ENCODE data around the gene EXOC4.

Gene EXOC4

GRCh38 chr7:133502498-133502897 is 249.6 kb downstream of the EXOC4 start (continued):
- TF ChIP-seq ZNF24 (tag by site-specific recombination; IDR thresholded peaks at IDR 0.05) (0 out of 2 replicates have a peak, but pooled peaks have one; percentile 50), ZNF366 (tag by site-specific recombination; conservative IDR thresholded peaks at IDR 0.05) (0 out of 2 replicates have a peak, but pooled peaks have one; percentile 25), SALL2 (tag by site-specific recombination; IDR thresholded peaks at IDR 0.05; ENCODE audit: borderline replicate concordance) (no peak), ZSCAN30 (tag by site-specific recombination; IDR thresholded peaks at IDR 0.05) (0 out of 2 replicates have a peak, but pooled peaks have one; percentile 53), ZNF530 (tag by site-specific recombination; IDR thresholded peaks at IDR 0.05; ENCODE audit: low read depth) (no peak), KLF16 (tag by site-specific recombination; IDR thresholded peaks at IDR 0.05) (no peak), ZNF529 (tag by site-specific recombination; IDR thresholded peaks at IDR 0.05; ENCODE audit: insufficient replicate concordance) (no peak), ZNF629 (tag by site-specific recombination; IDR thresholded peaks at IDR 0.05) (0 out of 2 replicates have a peak, but pooled peaks have one; percentile 54), ZNF302 (tag by site-specific recombination; IDR thresholded peaks at IDR 0.05; ENCODE audit: low read depth) (no peak), ZNF391 (tag by site-specific recombination; IDR thresholded peaks at IDR 0.05; ENCODE audit: borderline replicate concordance, low read depth) (peak; percentile 39; the same call in 1 of the 2 replicates), FEZF1 (tag by site-specific recombination; IDR thresholded peaks at IDR 0.05) (peak; percentile 94), ZNF580 (tag by site-specific recombination; IDR thresholded peaks at IDR 0.05) (0 out of 2 replicates have a peak, but pooled peaks have one; percentile 10), GFI1B (tag by site-specific recombination; IDR thresholded peaks at IDR 0.05) (no peak), ZNF184 (tag by site-specific recombination; IDR thresholded peaks at IDR 0.05) (no peak), IKZF3 (tag by site-specific recombination; IDR thresholded peaks at IDR 0.05) (peak; percentile 73), ZNF274 (IDR thresholded peaks at IDR 0.05; ENCODE audit: low read length) (no peak), ZNF274 (tag by site-specific recombination; IDR thresholded peaks at IDR 0.05; ENCODE audit: borderline replicate concordance) (no peak), ZNF324 (tag by site-specific recombination; IDR thresholded peaks at IDR 0.05) (no peak), BCL11B (tag by site-specific recombination; IDR thresholded peaks at IDR 0.05; ENCODE audit: low read depth) (peak; percentile 65), ZNF548 (tag by site-specific recombination; IDR thresholded peaks at IDR 0.05) (no peak), ZNF311 (tag by site-specific recombination; IDR thresholded peaks at IDR 0.05; ENCODE audit: borderline replicate concordance) (no peak), TSHZ1 (tag by site-specific recombination; IDR thresholded peaks at IDR 0.05; ENCODE audit: borderline replicate concordance) (peak; percentile 72; the same call in 1 of the 2 replicates), GLI2 (tag by site-specific recombination; IDR thresholded peaks at IDR 0.05; ENCODE audit: borderline replicate concordance, low read depth) (peak; percentile 84), MYNN (tag by site-specific recombination; IDR thresholded peaks at IDR 0.05; ENCODE audit: borderline replicate concordance) (no peak), ZNF558 (tag by site-specific recombination; IDR thresholded peaks at IDR 0.05) (no peak)
- TF ChIP-seq, protein P1, sequence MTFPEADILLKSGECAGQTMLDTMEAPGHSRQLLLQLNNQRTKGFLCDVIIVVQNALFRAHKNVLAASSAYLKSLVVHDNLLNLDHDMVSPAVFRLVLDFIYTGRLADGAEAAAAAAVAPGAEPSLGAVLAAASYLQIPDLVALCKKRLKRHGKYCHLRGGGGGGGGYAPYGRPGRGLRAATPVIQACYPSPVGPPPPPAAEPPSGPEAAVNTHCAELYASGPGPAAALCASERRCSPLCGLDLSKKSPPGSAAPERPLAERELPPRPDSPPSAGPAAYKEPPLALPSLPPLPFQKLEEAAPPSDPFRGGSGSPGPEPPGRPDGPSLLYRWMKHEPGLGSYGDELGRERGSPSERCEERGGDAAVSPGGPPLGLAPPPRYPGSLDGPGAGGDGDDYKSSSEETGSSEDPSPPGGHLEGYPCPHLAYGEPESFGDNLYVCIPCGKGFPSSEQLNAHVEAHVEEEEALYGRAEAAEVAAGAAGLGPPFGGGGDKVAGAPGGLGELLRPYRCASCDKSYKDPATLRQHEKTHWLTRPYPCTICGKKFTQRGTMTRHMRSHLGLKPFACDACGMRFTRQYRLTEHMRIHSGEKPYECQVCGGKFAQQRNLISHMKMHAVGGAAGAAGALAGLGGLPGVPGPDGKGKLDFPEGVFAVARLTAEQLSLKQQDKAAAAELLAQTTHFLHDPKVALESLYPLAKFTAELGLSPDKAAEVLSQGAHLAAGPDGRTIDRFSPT (tag by site-specific recombination; IDR thresholded peaks at IDR 0.05): peak; percentile 78
- TF ChIP-seq, protein P2, sequence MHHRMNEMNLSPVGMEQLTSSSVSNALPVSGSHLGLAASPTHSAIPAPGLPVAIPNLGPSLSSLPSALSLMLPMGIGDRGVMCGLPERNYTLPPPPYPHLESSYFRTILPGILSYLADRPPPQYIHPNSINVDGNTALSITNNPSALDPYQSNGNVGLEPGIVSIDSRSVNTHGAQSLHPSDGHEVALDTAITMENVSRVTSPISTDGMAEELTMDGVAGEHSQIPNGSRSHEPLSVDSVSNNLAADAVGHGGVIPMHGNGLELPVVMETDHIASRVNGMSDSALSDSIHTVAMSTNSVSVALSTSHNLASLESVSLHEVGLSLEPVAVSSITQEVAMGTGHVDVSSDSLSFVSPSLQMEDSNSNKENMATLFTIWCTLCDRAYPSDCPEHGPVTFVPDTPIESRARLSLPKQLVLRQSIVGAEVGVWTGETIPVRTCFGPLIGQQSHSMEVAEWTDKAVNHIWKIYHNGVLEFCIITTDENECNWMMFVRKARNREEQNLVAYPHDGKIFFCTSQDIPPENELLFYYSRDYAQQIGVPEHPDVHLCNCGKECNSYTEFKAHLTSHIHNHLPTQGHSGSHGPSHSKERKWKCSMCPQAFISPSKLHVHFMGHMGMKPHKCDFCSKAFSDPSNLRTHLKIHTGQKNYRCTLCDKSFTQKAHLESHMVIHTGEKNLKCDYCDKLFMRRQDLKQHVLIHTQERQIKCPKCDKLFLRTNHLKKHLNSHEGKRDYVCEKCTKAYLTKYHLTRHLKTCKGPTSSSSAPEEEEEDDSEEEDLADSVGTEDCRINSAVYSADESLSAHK (tag by site-specific recombination; IDR thresholded peaks at IDR 0.05): peak; percentile 78; the same call in 1 of the 2 replicates
- TF ChIP-seq, protein P3, sequence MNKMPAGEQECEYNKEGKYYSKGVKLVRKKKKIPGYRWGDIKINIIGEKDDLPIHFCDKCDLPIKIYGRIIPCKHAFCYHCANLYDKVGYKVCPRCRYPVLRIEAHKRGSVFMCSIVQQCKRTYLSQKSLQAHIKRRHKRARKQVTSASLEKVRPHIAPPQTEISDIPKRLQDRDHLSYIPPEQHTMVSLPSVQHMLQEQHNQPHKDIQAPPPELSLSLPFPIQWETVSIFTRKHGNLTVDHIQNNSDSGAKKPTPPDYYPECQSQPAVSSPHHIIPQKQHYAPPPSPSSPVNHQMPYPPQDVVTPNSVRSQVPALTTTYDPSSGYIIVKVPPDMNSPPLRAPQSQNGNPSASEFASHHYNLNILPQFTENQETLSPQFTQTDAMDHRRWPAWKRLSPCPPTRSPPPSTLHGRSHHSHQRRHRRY (tag by site-specific recombination; IDR thresholded peaks at IDR 0.05): no peak
